ENCODE data around the gene PPM1J. TPM values are rescaled to one million over a fixed set of nuclear protein-coding genes. Genes with fewer than 3 reads are reported as not detected.

PPM1J gene
- 0.30 TPM for polyA plus RNA-seq (2013)

GRCh38 chr1:112715264-112716053 is at the start of gene PPM1J:
PPM1J (minus strand) TSS chr1:112715332; CDS start chr1:112715301, 31 bp downstream.
- H3K27ac ChIP-seq (ENCODE audit: insufficient read depth in 1 of 2, low read depth in 1 of 2, low read length in 2 of 2, poor library complexity in 1 of 2, severe bottlenecking in 2 of 2) = no peak within 1 kb of the TSS
- H3K9me3 ChIP-seq (ENCODE audit: control extremely low read depth in 1 of 5, control insufficient read depth in 4 of 5, insufficient read depth in 2 of 5, low read depth in 1 of 5, low read length in 4 of 5) = no peaks in the 10 kb centered on the region
- 0% methylated on average over 17 of the region's 51 CpGs for WGBS (ENCODE audit: insufficient coverage)
- ChIA-PET CTCF (interaction anchor here (0.7 to 10.1 kb wide), 28 partner anchors 12 to 339 kb away, joined by 3 to 268 read pairs (median 4); no protein-coding TSS in a partner anchor), POLR2A (no interaction called here)
- H3K4me3 ChIP-seq (ENCODE audit: control insufficient read depth in 1 of 7, extremely low read depth in 1 of 7, insufficient read depth in 4 of 7, low read depth in 2 of 7, low read length in 6 of 7) = peak within 1 kb of the TSS; percentile 32 to 89 (median 70)
- H3K36me3 ChIP-seq (ENCODE audit: control insufficient read depth in 4 of 4, insufficient read depth in 4 of 4, low read length in 3 of 4) = no peaks in the 10 kb centered on the region
- DNase-seq = peak; percentile 90 to 96 (median 96)
- peaks cover 0 to 32% (median 29%) of the 10 kb centered on the region in 4 experiments for H3K4me1 ChIP-seq (ENCODE audit: control extremely low read depth in 1 of 4, control insufficient read depth in 4 of 4, insufficient read depth in 4 of 4, low read length in 3 of 4)
- peaks cover 0 to 33% (median 3%) of the 10 kb centered on the region in 5 experiments for H3K27me3 ChIP-seq (replicated peaks in 2 of 5; ENCODE audit: control insufficient read depth in 4 of 5, insufficient read depth in 5 of 5, low read length in 4 of 5)

GRCh38 chr1:112762541-112763500 is 47.7 kb upstream of the PPM1J start:
- DNase-seq = no peak
- Histone ChIP-seq H3K9me3 (ENCODE audit: control extremely low read depth in 1 of 5, control insufficient read depth in 4 of 5, insufficient read depth in 2 of 5, low read depth in 1 of 5, low read length in 4 of 5) (peaks cover 0 to 2% (median 0%) of the 10 kb centered on the region in 5 experiments), H3K36me3 (ENCODE audit: control insufficient read depth in 4 of 4, insufficient read depth in 4 of 4, low read length in 3 of 4) (no peaks in the 10 kb centered on the region), H3K27ac (ENCODE audit: insufficient read depth in 1 of 2, low read depth in 1 of 2, low read length in 2 of 2, poor library complexity in 1 of 2, severe bottlenecking in 2 of 2) (no peak overlapping the region), H3K4me3 (ENCODE audit: control insufficient read depth in 1 of 7, extremely low read depth in 1 of 7, insufficient read depth in 4 of 7, low read depth in 2 of 7, low read length in 6 of 7) (no peak overlapping the region), H3K27me3 (replicated peaks in 2 of 5; ENCODE audit: control insufficient read depth in 4 of 5, insufficient read depth in 5 of 5, low read length in 4 of 5) (peaks cover 0 to 24% (median 2%) of the 10 kb centered on the region in 5 experiments), H3K4me1 (ENCODE audit: control extremely low read depth in 1 of 4, control insufficient read depth in 4 of 4, insufficient read depth in 4 of 4, low read length in 3 of 4) (peaks cover 0 to 5% (median 0%) of the 10 kb centered on the region in 4 experiments)
- ChIA-PET CTCF (interaction anchor here (1.0 kb wide), 1 partner anchor 46 kb away, joined by 4 read pairs; no protein-coding TSS in a partner anchor), POLR2A (no interaction called here)
- WGBS (ENCODE audit: insufficient coverage) = 93% methylated on average over 7 of the region's 12 CpGs

GRCh38 chr1:112761714-112762480 is 46.8 kb upstream of the PPM1J start:
- DNase-seq = peak in 1 of 3 donors; percentile 18
- Histone ChIP-seq H3K4me1 (ENCODE audit: control extremely low read depth in 1 of 4, control insufficient read depth in 4 of 4, insufficient read depth in 4 of 4, low read length in 3 of 4) (peaks cover 0 to 5% (median 0%) of the 10 kb centered on the region in 4 experiments), H3K27ac (ENCODE audit: insufficient read depth in 1 of 2, low read depth in 1 of 2, low read length in 2 of 2, poor library complexity in 1 of 2, severe bottlenecking in 2 of 2) (no peak overlapping the region), H3K9me3 (ENCODE audit: control extremely low read depth in 1 of 5, control insufficient read depth in 4 of 5, insufficient read depth in 2 of 5, low read depth in 1 of 5, low read length in 4 of 5) (no peaks in the 10 kb centered on the region), H3K4me3 (ENCODE audit: control insufficient read depth in 1 of 7, extremely low read depth in 1 of 7, insufficient read depth in 4 of 7, low read depth in 2 of 7, low read length in 6 of 7) (no peak overlapping the region), H3K27me3 (replicated peaks in 2 of 5; ENCODE audit: control insufficient read depth in 4 of 5, insufficient read depth in 5 of 5, low read length in 4 of 5) (peaks cover 0 to 27% (median 6%) of the 10 kb centered on the region in 5 experiments), H3K36me3 (ENCODE audit: control insufficient read depth in 4 of 4, insufficient read depth in 4 of 4, low read length in 3 of 4) (no peaks in the 10 kb centered on the region)
- ChIA-PET CTCF (interaction anchor here (1.0 kb wide), 1 partner anchor 47 kb away, joined by 4 read pairs; no protein-coding TSS in a partner anchor), POLR2A (no interaction called here)
- WGBS (ENCODE audit: insufficient coverage) = 21% methylated on average over 3 of the region's 9 CpGs

- no peaks in the 10 kb centered on the region for H3K36me3 ChIP-seq (ENCODE audit: control insufficient read depth in 4 of 4, insufficient read depth in 4 of 4, low read length in 3 of 4)
- WGBS (ENCODE audit: insufficient coverage) = 88% methylated on average over 4 of the region's 6 CpGs
- H3K4me1 ChIP-seq (ENCODE audit: control extremely low read depth in 1 of 4, control insufficient read depth in 4 of 4, insufficient read depth in 4 of 4, low read length in 3 of 4) = peaks cover 0 to 5% (median 0%) of the 10 kb centered on the region in 4 experiments
- CTCF ChIA-PET = no interaction called here
- H3K9me3 ChIP-seq (ENCODE audit: control extremely low read depth in 1 of 5, control insufficient read depth in 4 of 5, insufficient read depth in 2 of 5, low read depth in 1 of 5, low read length in 4 of 5) = peaks cover 0 to 8% (median 2%) of the 10 kb centered on the region in 5 experiments
- peaks cover 0 to 28% (median 8%) of the 10 kb centered on the region in 5 experiments for H3K27me3 ChIP-seq (replicated peaks in 2 of 5; ENCODE audit: control insufficient read depth in 4 of 5, insufficient read depth in 5 of 5, low read length in 4 of 5)
- DNase-seq = no peak
- no peak overlapping the region for H3K27ac ChIP-seq (ENCODE audit: insufficient read depth in 1 of 2, low read depth in 1 of 2, low read length in 2 of 2, poor library complexity in 1 of 2, severe bottlenecking in 2 of 2)
- H3K4me3 ChIP-seq (ENCODE audit: control insufficient read depth in 1 of 7, extremely low read depth in 1 of 7, insufficient read depth in 4 of 7, low read depth in 2 of 7, low read length in 6 of 7) = no peak overlapping the region
- POLR2A ChIA-PET = no interaction called here
These were observed 44.1 kb upstream of the PPM1J start for GRCh38 chr1:112759228-112759627.

GRCh38 chr1:112754116-112754628 is 39.0 kb upstream of the PPM1J start:
- ChIA-PET CTCF (interaction anchor here (0.8 to 2.1 kb wide), 3 partner anchors 10 to 50 kb away, joined by 3 to 7 read pairs (median 3); no protein-coding TSS in a partner anchor), POLR2A (no interaction called here)
- H3K4me3 ChIP-seq (ENCODE audit: control insufficient read depth in 1 of 7, extremely low read depth in 1 of 7, insufficient read depth in 4 of 7, low read depth in 2 of 7, low read length in 6 of 7) = no peak overlapping the region
- no CpG with 5 or more reads among the region's 1 CpG for WGBS (ENCODE audit: insufficient coverage)
- peaks cover 2 to 18% (median 8%) of the 10 kb centered on the region in 5 experiments for H3K27me3 ChIP-seq (replicated peaks in 2 of 5; ENCODE audit: control insufficient read depth in 4 of 5, insufficient read depth in 5 of 5, low read length in 4 of 5)
- peaks cover 0 to 10% (median 2%) of the 10 kb centered on the region in 5 experiments for H3K9me3 ChIP-seq (ENCODE audit: control extremely low read depth in 1 of 5, control insufficient read depth in 4 of 5, insufficient read depth in 2 of 5, low read depth in 1 of 5, low read length in 4 of 5)
- no peaks in the 10 kb centered on the region for H3K36me3 ChIP-seq (ENCODE audit: control insufficient read depth in 4 of 4, insufficient read depth in 4 of 4, low read length in 3 of 4)
- H3K4me1 ChIP-seq (ENCODE audit: control extremely low read depth in 1 of 4, control insufficient read depth in 4 of 4, insufficient read depth in 4 of 4, low read length in 3 of 4) = no peaks in the 10 kb centered on the region
- DNase-seq = no peak
- no peak overlapping the region for H3K27ac ChIP-seq (ENCODE audit: insufficient read depth in 1 of 2, low read depth in 1 of 2, low read length in 2 of 2, poor library complexity in 1 of 2, severe bottlenecking in 2 of 2)

GRCh38 chr1:112748396-112748795 is 33.3 kb upstream of the PPM1J start:
- CTCF ChIA-PET = no interaction called here

More at GRCh38 chr1:112748396-112748795, 33.3 kb upstream of the PPM1J start:
- POLR2A ChIA-PET = no interaction called here
- no peaks in the 10 kb centered on the region for H3K9me3 ChIP-seq (ENCODE audit: control extremely low read depth in 1 of 5, control insufficient read depth in 4 of 5, insufficient read depth in 2 of 5, low read depth in 1 of 5, low read length in 4 of 5)
- no peaks in the 10 kb centered on the region for H3K36me3 ChIP-seq (ENCODE audit: control insufficient read depth in 4 of 4, insufficient read depth in 4 of 4, low read length in 3 of 4)
- peaks cover 9 to 46% (median 15%) of the 10 kb centered on the region in 5 experiments for H3K27me3 ChIP-seq (replicated peaks in 2 of 5; ENCODE audit: control insufficient read depth in 4 of 5, insufficient read depth in 5 of 5, low read length in 4 of 5)
- no peak overlapping the region for H3K4me3 ChIP-seq (ENCODE audit: control insufficient read depth in 1 of 7, extremely low read depth in 1 of 7, insufficient read depth in 4 of 7, low read depth in 2 of 7, low read length in 6 of 7)
- peaks cover 0 to 11% (median 9%) of the 10 kb centered on the region in 4 experiments for H3K4me1 ChIP-seq (ENCODE audit: control extremely low read depth in 1 of 4, control insufficient read depth in 4 of 4, insufficient read depth in 4 of 4, low read length in 3 of 4)
- DNase-seq = no peak
- WGBS (ENCODE audit: insufficient coverage) = 96% methylated on average over 12 of the region's 12 CpGs
- no peak overlapping the region for H3K27ac ChIP-seq (ENCODE audit: insufficient read depth in 1 of 2, low read depth in 1 of 2, low read length in 2 of 2, poor library complexity in 1 of 2, severe bottlenecking in 2 of 2)

Data from common myeloid progenitor, CD34-positive (primary cell).